Measurements from ENCODE around the gene TMEM150A. TPM values are rescaled to one million over a fixed set of nuclear protein-coding genes. Genes with fewer than 3 reads are reported as not detected.
"Not testable (repeated sequence)": the region's sequence is repeated elsewhere in the genome, so short reads cannot be mapped to it uniquely, and the experiment has no call there.

Gene TMEM150A
- total RNA-seq, 5 donors from 2014 or later (not counting 1 experiment from before 2014, with no cell fraction given), result 8.4 to 17.1 (median 16.2) TPM

DNA sequence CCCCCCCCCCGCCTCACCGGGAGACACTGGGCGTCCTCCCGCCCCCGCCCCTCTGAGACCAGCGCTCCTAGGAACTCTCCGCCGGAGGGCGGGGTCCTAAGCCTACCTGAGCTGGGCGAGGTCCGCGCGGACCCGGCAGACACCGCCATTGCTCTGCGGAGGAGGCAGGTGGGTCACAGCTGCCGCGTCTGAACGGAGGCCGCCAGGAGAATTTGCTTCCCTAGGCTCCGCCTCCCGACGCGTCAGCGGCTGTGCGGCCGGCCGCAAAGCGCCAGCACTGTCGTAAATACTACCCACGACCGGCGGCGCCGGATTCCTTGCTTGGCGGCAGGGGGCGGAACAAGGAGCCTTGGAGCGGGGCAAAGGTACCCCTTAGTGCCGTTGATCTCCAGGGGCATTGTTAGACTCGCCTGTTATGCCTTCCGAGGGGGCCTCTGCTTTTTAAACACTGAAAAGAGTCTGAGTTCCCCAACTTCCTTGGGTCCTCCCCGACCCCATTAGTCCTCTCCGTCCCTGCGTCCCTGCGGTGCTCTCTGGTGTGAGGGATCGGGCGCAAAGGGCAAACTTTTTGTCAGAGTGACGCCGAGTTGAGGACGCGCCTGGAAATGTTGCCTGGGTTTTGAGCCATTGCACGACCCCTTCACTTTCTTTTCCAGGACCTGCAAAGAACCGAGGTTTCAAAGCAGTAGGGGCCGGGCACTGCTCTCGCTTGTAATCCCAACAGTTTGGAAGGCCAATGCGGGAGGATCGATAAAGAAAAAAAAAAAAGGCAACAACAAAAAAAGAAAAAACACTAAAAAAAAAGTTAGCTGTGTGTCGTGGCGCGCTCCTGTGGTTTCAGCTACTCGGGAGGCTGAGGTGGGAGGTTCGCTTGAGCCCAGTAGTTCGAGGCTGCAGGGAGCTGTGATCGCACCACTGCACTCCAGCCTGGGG lies 41.0 kb downstream of the TMEM150A start, which contains the start of gene GGCX:
Gene GGCX (minus strand): TSS at position 214 of the 933 bp plus-strand sequence. CDS start 65 bp downstream, at position 149.
- Histone ChIP-seq H3K9me3 (no peaks in the 10 kb centered on the region), H3K27me3 (replicated peaks in 1 of 2; ENCODE audit: control insufficient read depth in 2 of 2, extremely low read depth in 1 of 2, insufficient read depth in 2 of 2, low read length in 1 of 2) (no peaks in the 10 kb centered on the region), H3K4me3 (ENCODE audit: control insufficient read depth in 1 of 2, extremely low read depth in 1 of 2, low read length in 1 of 2) (peak within 1 kb of the TSS; percentile 66 to 96), H3K4me1 (ENCODE audit: control insufficient read depth in 1 of 2, extremely low read depth in 1 of 2, insufficient read depth in 2 of 2, low read length in 2 of 2) (peaks cover 7 to 17% of the 10 kb centered on the region in 2 experiments), H3K36me3 (ENCODE audit: control insufficient read depth in 2 of 2, extremely low read depth in 1 of 2, insufficient read depth in 1 of 2, low read length in 1 of 2) (peaks cover 0 to 17% of the 10 kb centered on the region in 2 donors), H3K27ac (ENCODE audit: low read length) (peak within 1 kb of the TSS; percentile 79)
- H3K27me3 Mint-ChIP-seq, result no peaks in the 10 kb centered on the region
- peaks cover 27 to 33% (median 28%) of the 10 kb centered on the region in 3 donors for H3K4me1 Mint-ChIP-seq
- no peaks in the 10 kb centered on the region for H3K9me3 Mint-ChIP-seq
- DNase-seq (peak; percentile 83 to 96 (median 94)), ATAC-seq (replicated peaks in 1 of 4) (peak; percentile 94 to 96 (median 96))
- under 1% methylated on average over 52 of the region's 64 CpGs for WGBS (ENCODE audit: insufficient coverage)
- ChIA-PET POLR2A (interaction anchor here (0.6 to 1.1 kb wide), 7 partner anchors 11 to 237 kb away, joined by 3 to 4 read pairs (median 3); no protein-coding TSS in a partner anchor), CTCF (interaction anchor here (0.6 to 1.7 kb wide), 6 partner anchors 10 to 659 kb away, joined by 3 to 10 read pairs (median 4); partner anchors contain the start of gene MAT2A (in 1 of the 2))
- H3K36me3 Mint-ChIP-seq, result peaks cover 6% of the 10 kb centered on the region
- H3K4me3 Mint-ChIP-seq, result peak within 1 kb of the TSS; percentile 93 to 98 (median 97)
- peak within 1 kb of the TSS; percentile 96 to 98 for H3K27ac Mint-ChIP-seq

DNA sequence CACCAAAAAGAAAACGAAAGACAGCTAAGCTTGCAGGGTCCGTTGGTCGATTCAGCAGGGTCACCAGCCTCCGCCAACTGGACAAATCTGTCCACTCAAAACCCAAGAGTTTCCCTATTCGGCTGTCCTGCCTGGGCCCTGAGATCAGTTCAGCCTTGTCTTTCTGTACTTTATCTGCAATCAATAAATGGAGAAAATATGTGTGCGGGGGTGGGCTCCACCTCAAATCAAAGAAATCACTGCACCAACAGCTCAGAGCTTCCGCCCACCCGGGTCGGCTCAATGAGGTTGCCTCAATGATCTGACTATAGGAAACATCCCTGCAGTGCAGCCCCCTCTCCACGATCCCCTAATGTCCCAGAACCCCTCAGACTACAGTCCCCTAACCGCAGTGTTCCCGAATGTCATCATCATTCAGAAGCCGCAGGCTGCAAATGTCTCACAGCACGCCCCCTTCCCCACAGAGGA lies 41.7 kb downstream of the TMEM150A start:
- no peaks in the 10 kb centered on the region for H3K9me3 ChIP-seq
- DNase-seq, result no peak
- H3K4me1 ChIP-seq (ENCODE audit: control insufficient read depth in 1 of 2, extremely low read depth in 1 of 2, insufficient read depth in 2 of 2, low read length in 2 of 2), result peaks cover 7 to 17% of the 10 kb centered on the region in 2 experiments
- ATAC-seq (replicated peaks in 1 of 4), result peak in 3 of 4 experiments; percentile 20 to 30 (median 24)
- ChIA-PET POLR2A (interaction anchor here (0.6 to 1.6 kb wide), 10 partner anchors 10 to 291 kb away, joined by 3 to 5 read pairs (median 4); no protein-coding TSS in a partner anchor), CTCF (interaction anchor here (0.6 to 1.7 kb wide), 5 partner anchors 9 to 637 kb away, joined by 3 to 10 read pairs (median 4); partner anchors contain the start of gene MAT2A (in 1 of the 2))
- peak overlapping the region; percentile 93 to 98 (median 97) for H3K4me3 Mint-ChIP-seq
- WGBS (ENCODE audit: insufficient coverage), result 5% methylated on average over 10 of the region's 14 CpGs
- peaks cover 10% of the 10 kb centered on the region for H3K36me3 Mint-ChIP-seq
- H3K27me3 Mint-ChIP-seq, result no peaks in the 10 kb centered on the region
- H3K9me3 Mint-ChIP-seq, result no peaks in the 10 kb centered on the region
- H3K27ac Mint-ChIP-seq, result peak overlapping the region; percentile 77 to 98
- H3K27ac ChIP-seq (ENCODE audit: low read length), result peak overlapping the region; percentile 79
- peak overlapping the region; percentile 66 to 96 for H3K4me3 ChIP-seq (ENCODE audit: control insufficient read depth in 1 of 2, extremely low read depth in 1 of 2, low read length in 1 of 2)
- peaks cover 27 to 33% (median 28%) of the 10 kb centered on the region in 3 donors for H3K4me1 Mint-ChIP-seq
- no peaks in the 10 kb centered on the region for H3K27me3 ChIP-seq (replicated peaks in 1 of 2; ENCODE audit: control insufficient read depth in 2 of 2, extremely low read depth in 1 of 2, insufficient read depth in 2 of 2, low read length in 1 of 2)
- peaks cover 0 to 18% of the 10 kb centered on the region in 2 donors for H3K36me3 ChIP-seq (ENCODE audit: control insufficient read depth in 2 of 2, extremely low read depth in 1 of 2, insufficient read depth in 1 of 2, low read length in 1 of 2)

DNA sequence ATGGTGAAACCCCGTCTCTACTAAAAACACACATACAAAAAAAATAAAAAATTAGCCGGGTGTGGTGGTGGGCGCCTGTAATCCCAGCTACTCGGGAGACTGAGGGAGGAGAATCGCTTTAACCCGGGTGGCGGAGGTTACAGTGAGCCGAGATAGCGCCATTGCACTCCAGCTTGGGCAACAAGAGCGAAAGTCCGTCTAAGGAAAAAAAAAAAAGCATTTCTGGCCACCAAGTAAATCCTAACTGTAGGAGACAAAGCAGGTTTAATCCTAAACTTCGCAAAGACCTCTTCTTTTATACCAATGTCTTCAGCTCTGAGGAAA lies 42.1 kb downstream of the TMEM150A start:
- ChIA-PET POLR2A (interaction anchor here (0.6 to 1.6 kb wide), 7 partner anchors 12 to 292 kb away, joined by 3 to 5 read pairs (median 3); no protein-coding TSS in a partner anchor), CTCF (interaction anchor here (0.7 to 1.7 kb wide), 6 partner anchors 9 to 160 kb away, joined by 3 to 10 read pairs (median 4); partner anchors contain the start of gene MAT2A (in 1 of the 2))
- peaks cover 7 to 17% of the 10 kb centered on the region in 2 experiments for H3K4me1 ChIP-seq (ENCODE audit: control insufficient read depth in 1 of 2, extremely low read depth in 1 of 2, insufficient read depth in 2 of 2, low read length in 2 of 2)
- ATAC-seq (replicated peaks in 1 of 4); DNase-seq; H3K9me3 Mint-ChIP-seq; H3K27me3 ChIP-seq (replicated peaks in 1 of 2; ENCODE audit: control insufficient read depth in 2 of 2, extremely low read depth in 1 of 2, insufficient read depth in 2 of 2, low read length in 1 of 2); H3K9me3 ChIP-seq; H3K27ac ChIP-seq (ENCODE audit: low read length); H3K27me3 Mint-ChIP-seq: not testable (repeated sequence)
- Mint-ChIP-seq H3K27ac (peak overlapping the region; percentile 77 to 98), H3K4me1 (peaks cover 27 to 33% (median 28%) of the 10 kb centered on the region in 3 donors), H3K4me3 (peak overlapping the region; percentile 93 to 98 (median 97)), H3K36me3 (peaks cover 12% of the 10 kb centered on the region)
- peaks cover 0 to 20% of the 10 kb centered on the region in 2 donors for H3K36me3 ChIP-seq (ENCODE audit: control insufficient read depth in 2 of 2, extremely low read depth in 1 of 2, insufficient read depth in 1 of 2, low read length in 1 of 2)
- H3K4me3 ChIP-seq (ENCODE audit: control insufficient read depth in 1 of 2, extremely low read depth in 1 of 2, low read length in 1 of 2), result peak overlapping the region; percentile 66 to 96
- 90% methylated on average over 8 of the region's 12 CpGs for WGBS (ENCODE audit: insufficient coverage)

DNA sequence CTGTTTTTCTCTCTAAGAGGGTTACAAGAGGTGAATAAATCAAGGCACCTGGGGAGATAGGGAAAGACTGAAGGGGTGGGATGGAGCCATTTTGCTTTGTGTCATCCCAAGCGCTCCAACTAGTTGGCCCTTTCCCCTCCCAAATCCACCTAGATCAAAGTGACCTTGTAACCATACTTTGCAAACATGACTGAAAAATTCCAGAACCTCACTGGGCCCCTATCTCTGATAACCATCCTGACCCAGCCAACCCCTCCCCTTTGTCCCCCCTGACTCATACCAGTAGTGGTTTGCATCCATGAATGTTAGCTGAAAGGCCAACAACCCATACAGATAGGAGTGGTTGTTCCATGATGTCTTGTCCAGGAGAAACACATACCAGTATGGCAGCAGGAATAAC lies 44.3 kb downstream of the TMEM150A start:
- H3K36me3 Mint-ChIP-seq, result peaks cover 22% of the 10 kb centered on the region
- Histone ChIP-seq H3K27ac (ENCODE audit: low read length) (no peak overlapping the region), H3K4me1 (ENCODE audit: control insufficient read depth in 1 of 2, extremely low read depth in 1 of 2, insufficient read depth in 2 of 2, low read length in 2 of 2) (peaks cover 7 to 17% of the 10 kb centered on the region in 2 experiments), H3K36me3 (ENCODE audit: control insufficient read depth in 2 of 2, extremely low read depth in 1 of 2, insufficient read depth in 1 of 2, low read length in 1 of 2) (peaks cover 0 to 40% of the 10 kb centered on the region in 2 donors), H3K4me3 (ENCODE audit: control insufficient read depth in 1 of 2, extremely low read depth in 1 of 2, low read length in 1 of 2) (no peak overlapping the region), H3K27me3 (replicated peaks in 1 of 2; ENCODE audit: control insufficient read depth in 2 of 2, extremely low read depth in 1 of 2, insufficient read depth in 2 of 2, low read length in 1 of 2) (no peaks in the 10 kb centered on the region), H3K9me3 (no peaks in the 10 kb centered on the region)
- no CpG with 5 or more reads among the region's 1 CpG for WGBS (ENCODE audit: insufficient coverage)
- H3K4me3 Mint-ChIP-seq, result no peak overlapping the region
- no peaks in the 10 kb centered on the region for H3K9me3 Mint-ChIP-seq
- no peaks in the 10 kb centered on the region for H3K27me3 Mint-ChIP-seq
- CTCF ChIA-PET, result no interaction called here
- H3K4me1 Mint-ChIP-seq, result peaks cover 27 to 33% (median 28%) of the 10 kb centered on the region in 3 donors
- POLR2A ChIA-PET, result no interaction called here
- ATAC-seq (replicated peaks in 1 of 4), result no peak
- no peak overlapping the region for H3K27ac Mint-ChIP-seq
- DNase-seq, result no peak

DNA sequence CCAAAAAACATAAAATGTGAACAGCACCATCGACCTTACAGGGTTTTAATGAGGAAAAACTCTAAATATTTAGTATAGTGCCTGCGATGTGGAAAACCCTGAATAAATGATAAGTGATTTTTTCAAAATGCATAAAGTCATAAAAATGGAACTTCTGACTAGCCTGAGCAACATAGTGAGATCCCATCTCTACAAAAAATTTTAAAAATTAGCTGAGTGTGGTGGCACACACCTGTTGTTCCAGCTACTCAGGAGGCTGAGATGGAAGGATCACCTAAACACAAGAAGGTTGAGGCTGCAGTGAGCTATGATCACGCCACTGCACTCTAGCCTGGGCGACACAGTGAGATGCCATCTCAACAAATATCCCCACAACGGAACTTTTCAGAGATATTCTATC lies 45.4 kb downstream of the TMEM150A start:
- no peaks in the 10 kb centered on the region for H3K27me3 Mint-ChIP-seq
- POLR2A ChIA-PET, result no interaction called here
- no peaks in the 10 kb centered on the region for H3K9me3 ChIP-seq
- peaks cover 28% of the 10 kb centered on the region for H3K36me3 Mint-ChIP-seq
- ATAC-seq (replicated peaks in 1 of 4), result no peak
- 100% methylated on average over 1 of the region's 5 CpGs for WGBS (ENCODE audit: insufficient coverage)
- no peak for DNase-seq
- no peak overlapping the region for H3K4me3 ChIP-seq (ENCODE audit: control insufficient read depth in 1 of 2, extremely low read depth in 1 of 2, low read length in 1 of 2)
- no peaks in the 10 kb centered on the region for H3K27me3 ChIP-seq (replicated peaks in 1 of 2; ENCODE audit: control insufficient read depth in 2 of 2, extremely low read depth in 1 of 2, insufficient read depth in 2 of 2, low read length in 1 of 2)
- peaks cover 21 to 31% (median 27%) of the 10 kb centered on the region in 3 donors for H3K4me1 Mint-ChIP-seq
- no peak overlapping the region for H3K27ac Mint-ChIP-seq
- peaks cover 7 to 14% of the 10 kb centered on the region in 2 experiments for H3K4me1 ChIP-seq (ENCODE audit: control insufficient read depth in 1 of 2, extremely low read depth in 1 of 2, insufficient read depth in 2 of 2, low read length in 2 of 2)
- no peak overlapping the region for H3K27ac ChIP-seq (ENCODE audit: low read length)
- peaks cover 0 to 50% of the 10 kb centered on the region in 2 donors for H3K36me3 ChIP-seq (ENCODE audit: control insufficient read depth in 2 of 2, extremely low read depth in 1 of 2, insufficient read depth in 1 of 2, low read length in 1 of 2)
- CTCF ChIA-PET, result interaction anchor here (0.6 to 1.9 kb wide), 5 partner anchors 11 to 137 kb away, joined by 3 to 7 read pairs (median 4); partner anchors contain the start of gene VAMP8 (in 1 of the 2)
- no peaks in the 10 kb centered on the region for H3K9me3 Mint-ChIP-seq
- no peak overlapping the region for H3K4me3 Mint-ChIP-seq

Data from T-cell (primary cell).